Heart left ventricle (tissue), 16 donors: Measurements from ENCODE around the gene INHBA. TPM values are rescaled to one million over a fixed set of nuclear protein-coding genes. Genes with fewer than 3 reads are reported as not detected.
A peak's percentile ranks its signal among the peaks of the same experiment; 100 is the strongest.

Experiments used
- ATAC-seq, 4 donors: fragments of 200-7000 bp; cut with Tn5 transposase; one replicate each; pipeline ENCODE4 v1.9.1; 2020 to 2022; ENCODE audit warnings: moderate library complexity in 4 of 4, mild to moderate bottlenecking in 3 of 4, moderate number of reproducible peaks in 1 of 4
- DNase-seq, 5 donors: peaks; one replicate each; pipeline ENCODE4 v3.0.0-alpha.2; 2020
- H3K27ac ChIP-seq, 12 donors: fragments of 200-600 bp; sonication (generic) in 4 of 12; one replicate each; pipeline versions ENCODE4 v1.5.0 to v1.8.0; 2016 to 2022; ENCODE audit warnings: mild to moderate bottlenecking in 2 of 12
- H3K27me3 ChIP-seq, 9 donors: fragments of 200-600 bp; sonication (generic) in 2 of 9; one replicate each; pipeline versions ENCODE4 v1.5.1 to v1.8.0; 2016 to 2022; ENCODE audit warnings: mild to moderate bottlenecking in 3 of 9
- H3K36me3 ChIP-seq, 9 donors: fragments of 200-600 bp; sonication (generic) in 2 of 9; one replicate each; pipeline versions ENCODE4 v1.5.0 to v1.8.0; 2018 to 2022; ENCODE audit warnings: mild to moderate bottlenecking in 2 of 9
- H3K4me1 ChIP-seq, 12 donors: fragments of 200-600 bp; sonication (generic) in 4 of 12; one replicate each; pipeline versions ENCODE4 v1.5.0 to v1.8.0; 2016 to 2022; ENCODE audit warnings: mild to moderate bottlenecking in 3 of 12
- H3K4me3 ChIP-seq, 12 donors: fragments of 200-600 bp; sonication (generic) in 4 of 12; one replicate each; pipeline versions ENCODE4 v1.5.0 to v1.8.0; 2017 to 2022; ENCODE audit warnings: mild to moderate bottlenecking in 9 of 12, moderate library complexity in 4 of 12
- H3K9me3 ChIP-seq, 12 donors: fragments of 200-600 bp; sonication (generic) in 4 of 12; one replicate each; pipeline versions ENCODE4 v1.5.0 to v1.8.0; 2016 to 2022; ENCODE audit warnings: mild to moderate bottlenecking in 1 of 12
- CTCF ChIP-seq, 12 donors: fragments of 200-600 bp; sonication (generic) in 4 of 12; IDR thresholded peaks; one replicate each; pipeline versions ENCODE4 v1.5.0 to v1.8.0; 2018 to 2022; ENCODE audit warnings: antibody characterized with exemption in 12 of 12, mild to moderate bottlenecking in 5 of 12
- POLR2A ChIP-seq, 2 donors: fragments of 450-650 bp; IDR thresholded peaks; one replicate each; pipeline ENCODE4 v1.6.1; 2017; ENCODE audit warnings: antibody characterized with exemption in 2 of 2, mild to moderate bottlenecking in 2 of 2, moderate library complexity in 2 of 2
- WGBS, 4 donors: extraction: QIAGEN DNeasy Blood & Tissue Kit in 2 of 4; methylation state at CpG; one replicate each; pipeline versions ENCODE4 v1.1.5 to v1.1.7; 2013 to 2018; 5-methylcytosine and 5-hydroxymethylcytosine counted together
- intact Hi-C, 10 donors: fragments of 100-400 bp; cut with DNase I; formaldehyde crosslinking; loops; one replicate each; pipeline versions ENCODE4 v1.11.1 to v1.14.2; 2022
- polyA plus RNA-seq, 2 donors: library from polyadenylated mRNA; stranded (reverse); fragments of 200-250 nt; gene quantifications; one replicate each; pipeline ENCODE4 v1.2.3, GENCODE V29; 2013
- total RNA-seq, 9 donors: library from RNA; depleted of rRNA in 2 of 9; stranded (reverse); fragments of >200 nt in 2 of 9; fragmentation: NEBNext Ultra II Directional in 3 of 9; extraction: Animal tissue kit (Norgen Biotek cat#: 25700) in 3 of 9; gene quantifications; one replicate each; pipeline versions ENCODE4 v1.1.0 to v1.2.4, GENCODE V29; 2016 to 2023
- donor health status: ischemic (EF 13 %, LVEDD 7.1; RV severe dilation, severe dysfunction).
- donor health status: healthy with polysubstance abuse.
- donor health status: DM: no; HTN: yes; CAD: no.
- donor health status: DM: no; HTN: no; CAD: no.
- donor health status: ischemic (EF 25% LVEDD 6.9; RV normal size, moderate dysfunction).
- donor health status: ischemic (EF 25% LVEDD 5.7; RV mildly dilated, moderate dysfunction).
- donor health status: healthy.
- donor health status: DM: yes; HTN: yes; CAD: no.
- donor health status: ischemic (EF 35%, LVEDD 5.7; RV mildly dilated, moderate dysfunction).
- donor health status: nonischemic (EF 11% LVEDD 7.7; RV severe dilation, severe dysfunction).
- donor health status: DM: yes; HTN: yes; CAD: no.
- donor health status: PGD.
- donor health status: ischemic (EF 29% LVEDD 5.4; RV normal size, mild dysfunction).
- donor health status: nonischemic (EF 23%, LVEDD 6.1; RV moderate dilation, normal function).

Gene INHBA
- total and polyA plus RNA-seq, 11 donors, result 0.19 to 7.5 (median 1.6) TPM

DNA sequence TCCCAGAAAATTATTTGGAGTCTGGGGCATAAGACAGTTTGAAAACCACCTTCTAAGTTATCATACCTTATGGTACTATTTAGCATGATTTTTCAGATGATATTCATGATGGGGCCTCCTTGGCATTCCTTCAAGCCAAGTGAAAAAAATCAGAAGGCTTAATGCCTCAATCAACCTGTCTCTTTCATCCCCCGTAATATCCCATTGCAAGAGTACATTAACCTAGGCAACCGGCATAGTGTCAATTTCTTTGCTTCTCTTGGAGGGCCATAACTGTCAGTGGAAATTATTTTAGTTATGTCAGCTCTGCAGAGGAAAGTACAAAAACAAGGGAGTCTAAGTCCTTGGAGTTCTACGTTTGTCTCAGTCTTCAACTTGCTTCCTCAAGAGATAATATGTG is 43.4 kb downstream of the INHBA start:
- ATAC-seq, result no peak
- Histone ChIP-seq H3K27me3 (no peaks in the 10 kb centered on the region), H3K9me3 (no peaks in the 10 kb centered on the region), H3K36me3 (no peaks in the 10 kb centered on the region), H3K4me1 (peaks cover 0 to 23% (median 3%) of the 10 kb centered on the region in 12 donors), H3K27ac (no peak overlapping the region), H3K4me3 (no peak overlapping the region)
- no peak for TF ChIP-seq POLR2A (IDR thresholded peaks at IDR 0.05)
- 86 to 94% (median 88%) methylated on average over 3 of the region's 3 CpGs for WGBS, 4 donors
- intact Hi-C loops, result no loop called here
- DNase-seq, result no peak

- no peaks in the 10 kb centered on the region for H3K9me3 ChIP-seq
- intact Hi-C loops, result no loop called here
- no peak overlapping the region for H3K4me3 ChIP-seq
- WGBS, 4 donors, result 31 to 44% (median 35%) methylated on average over 4 of the region's 4 CpGs
- no peak for TF ChIP-seq CTCF (IDR thresholded peaks at IDR 0.05)
- no peak for TF ChIP-seq POLR2A (IDR thresholded peaks at IDR 0.05)
- DNase-seq (no peak), ATAC-seq (no peak)
- H3K27ac ChIP-seq, result peak overlapping the region in 1 of 12 donors; percentile 1
- no peaks in the 10 kb centered on the region for H3K27me3 ChIP-seq
- H3K4me1 ChIP-seq, result peaks cover 0 to 23% (median 3%) of the 10 kb centered on the region in 12 donors
- no peaks in the 10 kb centered on the region for H3K36me3 ChIP-seq
These were observed 46.5 kb downstream of the INHBA start for GRCh38 chr7:41656366-41656765.

DNA sequence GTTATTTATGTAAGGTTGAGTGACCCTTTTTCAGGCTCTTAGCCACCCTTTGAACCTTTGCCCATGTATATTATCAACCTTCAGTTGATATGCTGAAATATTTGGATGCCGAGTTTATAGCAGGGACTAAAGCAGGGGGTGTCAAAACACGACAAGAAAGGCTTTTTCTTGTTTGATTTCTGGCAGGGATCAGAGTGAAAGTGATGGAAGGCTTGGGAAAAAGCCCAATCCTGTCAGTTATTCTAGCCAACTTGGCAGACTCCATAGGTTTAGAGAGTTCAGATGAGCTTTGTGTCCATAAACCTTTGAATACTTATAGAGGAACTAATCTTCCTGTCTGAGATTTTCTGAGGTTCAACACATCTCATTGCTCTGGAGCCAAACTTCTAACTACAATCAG is 47.5 kb downstream of the INHBA start:
- DNase-seq (no peak), ATAC-seq (peak in 2 of 4 donors; percentile 10 to 29)
- H3K4me3 ChIP-seq, result no peak overlapping the region

GRCh38 chr7:41652267-41652666 is 50.6 kb downstream of the INHBA start:
- ATAC-seq, result peak in 3 of 4 donors; percentile 45 to 72 (median 53)
- intact Hi-C loops, result no loop called here
- TF ChIP-seq CTCF (IDR thresholded peaks at IDR 0.05) (no peak), POLR2A (IDR thresholded peaks at IDR 0.05) (no peak)
- H3K4me1 ChIP-seq, result peaks cover 0 to 19% (median 3%) of the 10 kb centered on the region in 12 donors
- no peaks in the 10 kb centered on the region for H3K27me3 ChIP-seq
- DNase-seq, result peak in 1 of 5 donors; percentile 28
- no peak overlapping the region for H3K4me3 ChIP-seq
- no peaks in the 10 kb centered on the region for H3K9me3 ChIP-seq
- 32 to 67% (median 55%) methylated on average over 1 of the region's 1 CpG for WGBS, 4 donors
- no peaks in the 10 kb centered on the region for H3K36me3 ChIP-seq
- H3K27ac ChIP-seq, result no peak overlapping the region

More for the DNA sequence above, 47.5 kb downstream of the INHBA start:
- Histone ChIP-seq H3K9me3 (no peaks in the 10 kb centered on the region), H3K36me3 (no peaks in the 10 kb centered on the region), H3K27me3 (no peaks in the 10 kb centered on the region), H3K4me1 (peaks cover 0 to 23% (median 3%) of the 10 kb centered on the region in 12 donors), H3K27ac (no peak overlapping the region)
- WGBS, 4 donors, result 16 to 27% (median 19%) methylated on average over 2 of the region's 2 CpGs
- intact Hi-C loops, result no loop called here
- TF ChIP-seq CTCF (IDR thresholded peaks at IDR 0.05) (no peak), POLR2A (IDR thresholded peaks at IDR 0.05) (no peak)

DNA sequence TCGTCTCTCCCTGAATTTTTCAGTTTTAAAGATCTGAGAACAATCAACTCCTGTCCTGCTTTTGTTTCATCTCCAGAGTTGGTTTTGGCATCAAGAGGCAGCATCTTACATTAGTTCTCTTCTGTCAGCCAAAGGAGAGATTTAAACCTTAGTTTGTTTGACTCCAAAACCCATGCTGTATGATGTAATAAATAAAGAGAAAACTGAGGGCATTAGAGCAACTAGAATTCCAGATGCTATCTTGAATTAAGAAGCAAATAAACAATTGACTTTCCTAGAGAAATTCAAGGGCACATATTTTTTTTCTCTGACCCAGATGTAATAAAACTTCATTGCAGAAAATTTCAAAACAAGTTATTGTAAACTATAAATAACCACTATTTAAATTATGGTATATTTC is 54.4 kb downstream of the INHBA start:
- no peaks in the 10 kb centered on the region for H3K4me1 ChIP-seq
- DNase-seq (no peak), ATAC-seq (no peak)
- no peak overlapping the region for H3K27ac ChIP-seq
- no peak for TF ChIP-seq CTCF (IDR thresholded peaks at IDR 0.05)
- no peak for TF ChIP-seq POLR2A (IDR thresholded peaks at IDR 0.05)
- 49 to 70% (median 64%) methylated on average over 1 of the region's 1 CpG for WGBS, 4 donors
- H3K36me3 ChIP-seq, result no peaks in the 10 kb centered on the region
- intact Hi-C loops, result no loop called here
- H3K27me3 ChIP-seq, result no peaks in the 10 kb centered on the region
- H3K9me3 ChIP-seq, result no peaks in the 10 kb centered on the region
- H3K4me3 ChIP-seq, result no peak overlapping the region
